MCF 10A (cell line): ENCODE data around the gene EHD1. TPM values are rescaled to one million over a fixed set of nuclear protein-coding genes. Genes with fewer than 3 reads are reported as not detected.

Source experiments
- BruUV-seq: library from RNA; stranded (reverse); fragments of 400-500 nt; replicated peaks from 2 replicates; lab custom pipeline; 2021; lab: Mats Ljungman, UMichigan
- CTCF ChIA-PET: fragments of 300-600 bp; sonication (Branson Sonifier 250); formaldehyde crosslinking; extraction: SDS; loops from one replicate; lab custom pipeline; 2021; ENCODE audit warnings: antibody characterized with exemption, inconsistent platforms; lab: Yijun Ruan, JAX
- POLR2A ChIA-PET: fragments of 300-600, 350-650 bp; sonication (Branson Sonifier 250); formaldehyde crosslinking; extraction: SDS; loops from one replicate; lab custom pipeline; 2020; ENCODE audit warnings: antibody characterized with exemption, inconsistent platforms; lab: Yijun Ruan, JAX
- DNase-seq: peaks from one replicate; pipeline ENCODE4 v3.0.0-alpha.2; 2018; ENCODE audit not compliant: unreplicated experiment
- H3K27ac Mint-ChIP-seq: one replicate; pipeline ENCODE4 v1.8.0; 2022; ENCODE audit warnings: mild to moderate bottlenecking, low read depth, mixed read lengths; ENCODE audit not compliant: unreplicated experiment
- H3K27me3 Mint-ChIP-seq: one replicate; pipeline ENCODE4 v1.8.0; 2022; ENCODE audit warnings: mixed read lengths; ENCODE audit not compliant: insufficient read depth, unreplicated experiment
- H3K36me3 Mint-ChIP-seq: one replicate; pipeline ENCODE4 v1.8.0; 2022; ENCODE audit warnings: mild to moderate bottlenecking, moderate library complexity, mixed read lengths; ENCODE audit not compliant: insufficient read depth, unreplicated experiment
- H3K4me1 Mint-ChIP-seq: one replicate; pipeline ENCODE4 v1.8.0; 2022; ENCODE audit warnings: mixed read lengths; ENCODE audit not compliant: insufficient read depth, unreplicated experiment
- H3K4me3 Mint-ChIP-seq: one replicate; pipeline ENCODE4 v1.8.0; 2022; ENCODE audit warnings: mild to moderate bottlenecking, moderate library complexity, mixed read lengths; ENCODE audit not compliant: unreplicated experiment
- H3K9me3 Mint-ChIP-seq: one replicate; pipeline ENCODE4 v1.8.0; 2022; ENCODE audit warnings: mixed read lengths; ENCODE audit not compliant: unreplicated experiment
- CTCF ChIP-seq: fragments of 200-600 bp; IDR thresholded peaks from one replicate; pipeline ENCODE4 v1.8.0; 2022; ENCODE audit warnings: antibody characterized with exemption, mild to moderate bottlenecking; ENCODE audit not compliant: unreplicated experiment
- intact Hi-C: fragments of 100-400 bp; cut with micrococcal nuclease; formaldehyde crosslinking; loops from 2 replicates; pipeline ENCODE4 v1.14.1; 2022
- total RNA-seq: library from RNA; stranded (reverse); gene quantifications from 2 replicates; pipeline ENCODE4 v1.2.3, GENCODE V29; 2022

EHD1 gene
- total RNA-seq, 1 experiment from 2014 or later, result 80.6 TPM

GRCh38 chr11:64921384-64921783, 43.0 kb upstream of the EHD1 start:
- H3K36me3 Mint-ChIP-seq, result peaks cover 6% of the 10 kb centered on the region
- no peak overlapping the region for H3K4me3 Mint-ChIP-seq
- H3K27me3 Mint-ChIP-seq, result no peaks in the 10 kb centered on the region
- peak overlapping the region; percentile 16 for H3K27ac Mint-ChIP-seq
- intact Hi-C loops, result loop anchor here (5.0 kb wide), 1 partner anchor 46 kb away; no protein-coding TSS in a partner anchor
- BruUV-seq, result no TSS peak
- CTCF ChIA-PET, result interaction anchor here (0.8 kb wide), 2 partner anchors 93 to 190 kb away, joined by 3 read pairs; partner anchors contain the start of gene ARL2
- no peak for TF ChIP-seq CTCF
- no peaks in the 10 kb centered on the region for H3K9me3 Mint-ChIP-seq
- peaks cover 14% of the 10 kb centered on the region for H3K4me1 Mint-ChIP-seq
- POLR2A ChIA-PET, result no interaction called here
- no peak for DNase-seq

- H3K27me3 Mint-ChIP-seq, result no peaks in the 10 kb centered on the region
- ChIA-PET CTCF (interaction anchor here (0.6 to 0.7 kb wide), 2 partner anchors 72 to 180 kb away, joined by 4 to 7 read pairs; no protein-coding TSS in a partner anchor), POLR2A (interaction anchor here (0.6 kb wide), 1 partner anchor 39 kb away, joined by 3 read pairs; no protein-coding TSS in a partner anchor)
- H3K36me3 Mint-ChIP-seq, result no peaks in the 10 kb centered on the region
- no peaks in the 10 kb centered on the region for H3K9me3 Mint-ChIP-seq
- no peak overlapping the region for H3K4me3 Mint-ChIP-seq
- no peak for TF ChIP-seq CTCF
- BruUV-seq, result no TSS peak
- DNase-seq, result no peak
- H3K27ac Mint-ChIP-seq, result no peak overlapping the region
- intact Hi-C loops, result loop anchor here (5.0 kb wide), 1 partner anchor 47 kb away; no protein-coding TSS in a partner anchor
- H3K4me1 Mint-ChIP-seq, result peaks cover 18% of the 10 kb centered on the region
Measured at GRCh38 chr11:64920124-64920523, 41.7 kb upstream of the EHD1 start.

- Mint-ChIP-seq H3K27me3 (no peaks in the 10 kb centered on the region), H3K36me3 (peaks cover 2% of the 10 kb centered on the region), H3K27ac (no peak overlapping the region), H3K9me3 (no peaks in the 10 kb centered on the region), H3K4me3 (no peak overlapping the region), H3K4me1 (peaks cover 14% of the 10 kb centered on the region)
- no peak for DNase-seq
- ChIA-PET CTCF (interaction anchor here (0.6 to 4.6 kb wide), 4 partner anchors 26 to 180 kb away, joined by 4 to 16 read pairs (median 6); no protein-coding TSS in a partner anchor), POLR2A (interaction anchor here (2.3 kb wide), 1 partner anchor 77 kb away, joined by 10 read pairs; the partner anchor contains the start of gene BATF2)
- no TSS peak for BruUV-seq
- TF ChIP-seq CTCF, result no peak
- intact Hi-C loops, result loop anchor here (5.0 to 10.0 kb wide), 3 partner anchors 48 to 195 kb away; partner anchors contain the start of genes SNX15, TM7SF2 and ZNHIT2
Measured at GRCh38 chr11:64919627-64920026, 41.2 kb upstream of the EHD1 start.

- intact Hi-C loops, result loop anchor here (5.0 to 10.0 kb wide), 2 partner anchors 109 to 197 kb away; partner anchors contain the start of genes SNX15, TM7SF2 and ZNHIT2
- Mint-ChIP-seq H3K27ac (peak overlapping the region; percentile 98), H3K4me1 (peaks cover 6% of the 10 kb centered on the region), H3K36me3 (peaks cover 15% of the 10 kb centered on the region), H3K4me3 (peak overlapping the region; percentile 90), H3K9me3 (no peaks in the 10 kb centered on the region), H3K27me3 (no peaks in the 10 kb centered on the region)
- no peak for TF ChIP-seq CTCF
- ChIA-PET CTCF (interaction anchor here (0.6 to 4.6 kb wide), 11 partner anchors 9 to 209 kb away, joined by 3 to 16 read pairs (median 3); partner anchors contain the start of genes ARL2, BATF2 and SNX15), POLR2A (interaction anchor here (0.7 to 4.2 kb wide), 18 partner anchors 19 to 732 kb away, joined by 3 to 27 read pairs (median 5); partner anchors contain the start of genes ARL2, BATF2, FAU and MEN1)
- DNase-seq, result peak; percentile 34
- BruUV-seq, result no TSS peak
Measured at GRCh38 chr11:64918017-64918416, 39.6 kb upstream of the EHD1 start.
